ENCODE results near the gene SNX32.

SNX32 gene

GRCh38 chr11:65817835-65818680 lies 15.7 kb upstream of the SNX32 start:
- H2BK15ac ChIP-seq (ENCODE audit: low read depth, poor library complexity, severe bottlenecking) = peak overlapping the region; percentile 50
- WGBS = 7% methylated on average over 70 of the region's 74 CpGs
- H4K91ac ChIP-seq (ENCODE audit: low read length) = peak overlapping the region; percentile 79

GRCh38 chr11:65821107-65821506 lies 12.7 kb upstream of the SNX32 start:
- H3K14ac ChIP-seq (ENCODE audit: low read length in 2 of 2) = no peak overlapping the region
- H3K9ac ChIP-seq (ENCODE audit: low read length) = no peak overlapping the region
- H3K4me3 ChIP-seq (ENCODE audit: insufficient read depth in 1 of 2, low read depth in 1 of 2, low read length in 2 of 2) = no peak overlapping the region
- H3K23ac ChIP-seq (ENCODE audit: low read length in 2 of 2) = no peak overlapping the region
- H3K4me2 ChIP-seq (ENCODE audit: low read length, poor library complexity, severe bottlenecking) = no peak overlapping the region
- 47% methylated on average over 8 of the region's 8 CpGs for WGBS
- H2BK15ac ChIP-seq (ENCODE audit: low read depth, poor library complexity, severe bottlenecking) = no peak overlapping the region
- no peaks in the 10 kb centered on the region for H3K4me1 ChIP-seq (ENCODE audit: control insufficient read depth, insufficient read depth, low read depth, low read length)
- H2BK12ac ChIP-seq (ENCODE audit: low read length in 2 of 2) = no peak overlapping the region
- no peak for DNase-seq
- H2BK5ac ChIP-seq (ENCODE audit: low read depth, low read length, poor library complexity, severe bottlenecking) = no peak overlapping the region
- no peaks in the 10 kb centered on the region for H3K79me1 ChIP-seq (replicated peaks; ENCODE audit: low read length, poor library complexity, severe bottlenecking)
- H2AFZ ChIP-seq (ENCODE audit: low read depth, low read length) = no peak overlapping the region
- H3K18ac ChIP-seq (ENCODE audit: low read depth in 1 of 2, low read length in 2 of 2) = no peak overlapping the region
- no peaks in the 10 kb centered on the region for H3K36me3 ChIP-seq (ENCODE audit: control insufficient read depth in 1 of 2, insufficient read depth in 2 of 2, low read depth in 1 of 2, low read length in 2 of 2)
- no peak overlapping the region for H4K8ac ChIP-seq (ENCODE audit: low read length)
- no peaks in the 10 kb centered on the region for H3K9me3 ChIP-seq (ENCODE audit: control insufficient read depth, low read length)
- H3K27ac ChIP-seq (ENCODE audit: low read length, poor library complexity, severe bottlenecking) = no peak overlapping the region
- no peak overlapping the region for H3K4ac ChIP-seq (ENCODE audit: low read depth in 1 of 2, low read length in 2 of 2)
- H3K27me3 ChIP-seq (ENCODE audit: control insufficient read depth in 1 of 2, insufficient read depth in 1 of 2, low read length in 2 of 2) = no peaks in the 10 kb centered on the region
- H2AK5ac ChIP-seq (ENCODE audit: low read length, severe bottlenecking) = no peak overlapping the region
- H4K91ac ChIP-seq (ENCODE audit: low read length) = no peak overlapping the region
- H2BK120ac ChIP-seq (ENCODE audit: low read depth, low read length) = no peak overlapping the region

More at GRCh38 chr11:65817835-65818680, 15.7 kb upstream of the SNX32 start:
- Histone ChIP-seq H3K27ac (ENCODE audit: low read length, poor library complexity, severe bottlenecking) (no peak overlapping the region), H2BK5ac (ENCODE audit: low read depth, low read length, poor library complexity, severe bottlenecking) (peak overlapping the region; percentile 75), H2BK12ac (ENCODE audit: low read length in 2 of 2) (peak overlapping the region in 1 of 2 experiments; percentile 85), H2AFZ (ENCODE audit: low read depth, low read length) (peak overlapping the region; percentile 67), H3K4me2 (ENCODE audit: low read length, poor library complexity, severe bottlenecking) (peak overlapping the region; percentile 94), H3K4ac (ENCODE audit: low read depth in 1 of 2, low read length in 2 of 2) (peak overlapping the region; percentile 81 to 97), H3K79me1 (replicated peaks; ENCODE audit: low read length, poor library complexity, severe bottlenecking) (no peaks in the 10 kb centered on the region), H3K4me3 (ENCODE audit: insufficient read depth in 1 of 2, low read depth in 1 of 2, low read length in 2 of 2) (peak overlapping the region; percentile 84 to 88), H3K9ac (ENCODE audit: low read length) (peak overlapping the region; percentile 96), H4K8ac (ENCODE audit: low read length) (peak overlapping the region; percentile 80), H3K9me3 (ENCODE audit: control insufficient read depth, low read length) (no peaks in the 10 kb centered on the region), H2AK5ac (ENCODE audit: low read length, severe bottlenecking) (no peak overlapping the region), H3K36me3 (ENCODE audit: control insufficient read depth in 1 of 2, insufficient read depth in 2 of 2, low read depth in 1 of 2, low read length in 2 of 2) (peaks cover 4 to 8% of the 10 kb centered on the region in 2 experiments), H3K27me3 (ENCODE audit: control insufficient read depth in 1 of 2, insufficient read depth in 1 of 2, low read length in 2 of 2) (peaks cover 0 to 6% of the 10 kb centered on the region in 2 experiments), H3K14ac (ENCODE audit: low read length in 2 of 2) (peak overlapping the region in 1 of 2 experiments; percentile 100), H3K23ac (ENCODE audit: low read length in 2 of 2) (peak overlapping the region in 1 of 2 experiments; percentile 73), H3K4me1 (ENCODE audit: control insufficient read depth, insufficient read depth, low read depth, low read length) (no peaks in the 10 kb centered on the region), H3K18ac (ENCODE audit: low read depth in 1 of 2, low read length in 2 of 2) (peak overlapping the region; percentile 90 to 99), H2BK120ac (ENCODE audit: low read depth, low read length) (peak overlapping the region; percentile 71)
- DNase-seq = peak; percentile 82

- Histone ChIP-seq H4K8ac (ENCODE audit: low read length) (no peak overlapping the region), H2BK15ac (ENCODE audit: low read depth, poor library complexity, severe bottlenecking) (no peak overlapping the region), H4K91ac (ENCODE audit: low read length) (no peak overlapping the region), H3K23ac (ENCODE audit: low read length in 2 of 2) (no peak overlapping the region), H2BK5ac (ENCODE audit: low read depth, low read length, poor library complexity, severe bottlenecking) (no peak overlapping the region), H3K4me1 (ENCODE audit: control insufficient read depth, insufficient read depth, low read depth, low read length) (no peaks in the 10 kb centered on the region), H3K27me3 (ENCODE audit: control insufficient read depth in 1 of 2, insufficient read depth in 1 of 2, low read length in 2 of 2) (peaks cover 0 to 5% of the 10 kb centered on the region in 2 experiments), H3K4me2 (ENCODE audit: low read length, poor library complexity, severe bottlenecking) (no peak overlapping the region), H2BK120ac (ENCODE audit: low read depth, low read length) (no peak overlapping the region), H3K18ac (ENCODE audit: low read depth in 1 of 2, low read length in 2 of 2) (no peak overlapping the region), H2AFZ (ENCODE audit: low read depth, low read length) (no peak overlapping the region), H2AK5ac (ENCODE audit: low read length, severe bottlenecking) (no peak overlapping the region), H3K14ac (ENCODE audit: low read length in 2 of 2) (no peak overlapping the region), H2BK12ac (ENCODE audit: low read length in 2 of 2) (no peak overlapping the region), H3K79me1 (replicated peaks; ENCODE audit: low read length, poor library complexity, severe bottlenecking) (no peaks in the 10 kb centered on the region), H3K9ac (ENCODE audit: low read length) (no peak overlapping the region), H3K36me3 (ENCODE audit: control insufficient read depth in 1 of 2, insufficient read depth in 2 of 2, low read depth in 1 of 2, low read length in 2 of 2) (no peaks in the 10 kb centered on the region), H3K27ac (ENCODE audit: low read length, poor library complexity, severe bottlenecking) (no peak overlapping the region), H3K4me3 (ENCODE audit: insufficient read depth in 1 of 2, low read depth in 1 of 2, low read length in 2 of 2) (no peak overlapping the region), H3K9me3 (ENCODE audit: control insufficient read depth, low read length) (no peaks in the 10 kb centered on the region), H3K4ac (ENCODE audit: low read depth in 1 of 2, low read length in 2 of 2) (no peak overlapping the region)
- 84% methylated on average over 15 of the region's 15 CpGs for WGBS
- DNase-seq = no peak
These were observed 10.8 kb upstream of the SNX32 start for GRCh38 chr11:65822776-65823528.
